CD4-positive, alpha-beta T cell treated with Interleukin-1 beta for 1 hour (primary cell): Measurements from ENCODE around the gene MGAM2.

Experiments used
- DNase-seq, 2 donors: peaks; one replicate each; pipeline ENCODE4 v3.0.0-alpha.2; 2020 to 2022

The MGAM2 gene

DNA sequence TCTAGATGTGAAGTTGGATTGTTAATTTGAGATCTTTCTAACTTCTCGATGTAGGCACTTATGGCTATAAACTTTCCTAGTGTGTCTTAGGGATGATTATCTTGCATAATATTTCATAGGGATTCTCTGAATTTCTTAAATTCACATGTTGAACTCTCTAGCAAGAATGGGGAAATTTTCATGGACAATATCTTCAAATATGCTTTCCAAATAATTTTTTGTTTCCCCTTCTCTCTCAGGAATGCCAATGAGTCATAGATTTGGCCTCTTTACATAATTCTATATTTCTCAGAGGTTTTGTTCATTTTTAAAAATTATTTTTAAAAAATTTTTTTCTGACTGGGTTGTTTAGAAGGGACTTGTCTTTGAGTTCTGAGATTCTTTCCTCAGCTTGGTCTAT lies 68.9 kb downstream of the MGAM2 start:
- DNase-seq, result no peak

DNA sequence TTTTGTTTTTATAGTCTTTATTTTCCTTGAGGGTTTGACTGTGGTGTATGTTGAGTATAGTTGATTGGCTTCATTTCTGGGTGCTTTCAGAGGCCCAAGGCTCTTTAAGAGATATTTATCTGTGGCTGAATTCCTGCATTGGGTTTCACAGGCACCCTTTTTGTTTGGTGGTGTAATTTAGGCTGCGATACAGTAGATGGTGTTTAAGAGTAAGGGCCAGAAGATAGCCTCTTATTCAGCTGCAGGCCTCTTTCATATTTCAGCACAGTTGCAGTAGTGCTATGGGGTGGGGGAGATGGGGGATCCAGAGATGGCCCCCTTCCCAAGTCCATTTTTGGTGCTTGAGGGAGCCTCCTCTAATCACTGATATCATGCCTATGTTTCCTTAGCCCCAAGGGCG lies 69.7 kb downstream of the MGAM2 start:
- no peak for DNase-seq

GRCh38 chr7:142181966-142182365 lies 70.4 kb downstream of the MGAM2 start:
- no peak for DNase-seq

GRCh38 chr7:142185069-142185468 lies 73.6 kb downstream of the MGAM2 start:
- no peak for DNase-seq

DNA sequence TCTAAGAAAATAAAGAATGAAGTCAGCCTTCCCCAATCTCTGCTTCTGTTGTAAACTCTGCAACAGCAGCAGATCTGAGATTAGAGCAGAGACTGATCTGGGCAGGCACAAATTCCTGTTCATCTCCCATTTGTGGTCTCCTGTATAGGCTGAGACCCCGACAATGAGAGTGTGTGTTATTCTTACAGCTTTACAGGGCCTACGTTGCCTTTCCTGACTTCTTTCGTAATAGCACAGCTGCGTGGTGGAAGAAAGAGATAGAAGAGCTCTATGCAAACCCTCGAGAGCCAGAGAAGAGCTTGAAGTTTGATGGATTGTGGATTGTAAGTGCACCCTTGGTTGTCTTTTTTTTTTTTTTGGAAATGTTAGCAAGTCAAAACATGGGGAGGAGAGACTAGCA lies 74.3 kb downstream of the MGAM2 start:
- no peak for DNase-seq

GRCh38 chr7:142188154-142188553 lies 76.6 kb downstream of the MGAM2 start:
- no peak for DNase-seq

DNA sequence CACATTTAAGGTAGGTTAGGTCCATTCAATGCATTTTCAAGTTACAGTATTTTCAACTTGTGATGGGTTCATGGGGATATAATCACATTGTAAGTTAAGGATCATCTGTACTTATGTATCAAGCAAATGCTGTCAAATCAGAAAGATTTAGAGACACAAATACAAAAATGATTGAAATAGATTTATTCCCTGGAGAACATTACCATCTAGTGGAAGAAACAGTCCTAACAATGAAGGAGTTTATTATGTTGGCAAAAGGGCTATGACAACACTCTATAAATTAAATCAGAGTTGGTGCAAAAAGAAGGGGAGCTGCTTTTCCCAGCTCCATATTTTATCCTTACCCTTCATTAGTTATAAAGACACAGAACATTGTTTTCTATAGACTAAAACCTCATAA lies 77.3 kb downstream of the MGAM2 start:
- no peak for DNase-seq

GRCh38 chr7:142194201-142194600 lies 82.7 kb downstream of the MGAM2 start:
- no peak for DNase-seq

- no peak for DNase-seq
Measured at GRCh38 chr7:142196066-142196840, 84.7 kb downstream of the MGAM2 start.

DNA sequence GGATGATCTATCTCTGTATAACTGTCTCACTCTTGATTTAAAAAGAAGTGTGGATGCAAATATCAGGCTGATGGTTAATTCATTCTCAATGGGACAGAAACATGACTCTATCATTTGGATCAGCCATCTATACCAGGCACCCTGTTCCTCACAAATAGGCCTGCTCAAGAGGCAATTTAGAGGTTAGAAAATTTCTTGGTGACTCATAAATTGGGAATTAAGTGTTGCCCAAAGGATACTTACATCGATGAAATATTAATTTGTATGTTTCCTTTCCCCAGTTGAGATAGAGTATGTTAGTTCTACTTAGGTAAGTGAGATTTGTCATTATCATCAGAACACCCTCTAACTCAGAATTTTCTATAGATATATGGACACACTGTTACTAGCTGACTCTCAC lies 88.7 kb downstream of the MGAM2 start:
- no peak for DNase-seq

GRCh38 chr7:142228537-142229104 lies 117.1 kb downstream of the MGAM2 start:
- DNase-seq, result no peak

- DNase-seq, result no peak
Measured at GRCh38 chr7:142231716-142232115, 120.2 kb downstream of the MGAM2 start.

DNA sequence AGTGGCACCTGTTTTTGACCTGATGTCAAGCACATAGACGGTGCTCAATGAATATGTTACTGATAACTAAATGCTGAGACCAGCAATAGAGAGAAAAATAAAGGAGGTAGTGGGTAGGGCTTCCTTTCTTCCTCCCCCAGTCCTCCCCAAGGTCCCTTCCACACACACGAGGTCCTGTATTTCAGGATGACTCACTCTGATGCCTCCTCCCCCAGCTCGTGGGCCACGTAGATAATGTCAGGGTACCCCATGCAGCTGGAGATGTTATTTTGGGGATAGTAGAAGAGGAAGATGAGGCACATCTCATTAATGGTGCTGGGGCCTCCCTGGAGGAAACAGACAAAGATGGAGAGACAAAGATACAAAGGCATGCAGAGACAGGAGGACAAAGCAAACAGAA lies 129.0 kb downstream of the MGAM2 start:
- DNase-seq, result no peak

DNA sequence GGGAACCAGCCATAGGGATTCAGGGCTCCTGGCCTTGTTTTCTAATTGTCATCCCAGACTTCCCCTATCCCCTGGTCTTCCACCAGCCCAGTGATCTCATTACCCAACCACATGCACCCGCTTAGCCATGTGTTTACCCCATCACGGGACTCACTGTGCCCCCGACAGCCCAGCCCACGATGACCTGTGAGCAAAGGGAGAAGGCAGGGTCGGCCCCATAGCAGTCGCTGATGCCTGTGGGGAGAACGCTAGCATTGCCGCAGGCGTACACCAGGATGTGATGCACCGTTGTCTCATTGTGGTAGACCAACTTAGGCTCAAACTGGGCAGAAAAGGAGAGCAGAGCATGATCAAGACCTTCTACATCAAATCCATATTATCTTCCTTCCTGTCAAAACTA lies 132.3 kb downstream of the MGAM2 start:
- DNase-seq, result no peak

- DNase-seq, result no peak
Measured at GRCh38 chr7:142248166-142249160, 136.9 kb downstream of the MGAM2 start.

- DNase-seq, result no peak
Measured at GRCh38 chr7:142249918-142250317, 138.4 kb downstream of the MGAM2 start.

DNA sequence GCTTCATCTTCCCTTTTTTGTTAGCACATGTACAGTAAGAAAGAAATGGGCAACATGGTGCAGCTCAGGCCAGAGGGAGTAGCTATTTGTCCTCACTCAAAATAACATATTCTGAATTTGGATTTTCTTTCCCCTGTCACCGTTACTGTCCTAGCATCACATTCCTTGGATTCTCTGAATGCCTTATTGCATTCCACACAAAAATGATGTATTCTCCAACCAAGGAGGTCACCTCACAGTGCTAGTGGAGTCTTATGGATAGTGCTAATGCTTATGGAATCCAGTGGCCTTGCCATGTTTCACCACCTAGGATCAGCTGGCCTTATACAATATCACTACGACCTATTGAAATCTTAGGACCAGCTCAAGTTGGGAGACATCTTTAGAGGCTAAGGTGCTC lies 139.2 kb downstream of the MGAM2 start:
- no peak for DNase-seq

DNA sequence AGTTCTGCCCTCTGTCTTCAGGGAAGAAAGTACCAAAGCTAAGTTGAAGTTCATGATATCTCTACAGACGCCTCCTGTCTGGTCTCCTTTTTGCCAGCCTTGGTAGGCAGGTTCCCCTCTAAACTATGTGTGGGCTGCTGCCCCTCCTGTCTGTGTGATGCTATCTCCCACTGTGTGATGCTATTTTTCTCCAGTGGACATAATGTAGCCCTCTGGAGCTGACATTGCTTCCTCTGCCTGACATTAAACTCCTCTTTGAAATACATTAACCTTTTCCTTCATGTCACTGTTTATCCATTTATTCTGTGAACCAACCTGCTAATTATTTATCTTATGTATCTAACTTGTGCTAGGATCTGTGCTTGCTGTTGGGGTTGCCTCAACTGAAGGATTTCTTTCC lies 146.4 kb downstream of the MGAM2 start, which contains the start of gene PRSS58:
TSS of gene PRSS58 (minus strand) at position 101 of the 400 bp plus-strand sequence. CDS start 351 bp downstream, outside the sequence.
- DNase-seq, result no peak

DNA sequence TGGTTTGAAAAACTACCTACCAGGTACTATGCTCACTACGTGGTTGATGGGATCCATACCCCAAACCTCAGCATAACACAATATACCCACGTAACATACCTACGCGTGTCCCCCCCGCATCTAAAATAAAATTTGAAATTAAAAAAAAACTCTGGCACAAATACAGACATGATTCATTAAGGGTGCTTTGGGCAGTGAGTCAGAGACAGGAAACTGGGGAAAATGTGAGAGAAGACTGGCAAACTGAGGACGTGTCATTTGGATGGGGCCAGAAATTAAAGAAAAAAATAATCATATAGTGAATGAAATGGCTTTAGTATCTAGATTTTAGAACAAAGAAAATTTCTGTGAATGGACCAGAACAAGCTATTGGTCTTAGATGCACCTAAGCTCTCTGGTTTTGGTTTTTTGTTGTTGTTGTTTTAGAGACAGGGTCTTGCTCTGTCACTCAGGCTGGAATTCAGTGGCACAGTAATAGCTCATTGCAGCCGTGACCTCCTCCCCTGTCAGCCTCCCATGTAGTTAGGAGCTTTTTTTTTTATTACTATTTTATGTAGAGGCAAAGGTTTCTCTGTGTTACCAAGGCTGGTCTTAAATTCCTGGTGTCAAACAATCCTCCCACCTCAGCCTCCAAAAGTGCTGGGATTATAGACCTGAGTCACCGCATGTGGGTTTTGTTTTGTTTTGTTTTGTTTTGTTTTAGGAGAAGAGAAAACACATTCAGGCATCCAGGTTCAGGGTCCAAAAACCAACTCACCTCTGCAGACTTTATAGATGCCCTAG lies 152.3 kb downstream of the MGAM2 start:
- no peak for DNase-seq
